Measurements from ENCODE around the gene AP2B1.

GRCh38 chr17:35651467-35651866 lies 64.3 kb downstream of the AP2B1 start:
- TF ChIP-seq CTCF (IDR thresholded peaks at IDR 0.05; ENCODE audit: low read depth, low read length, poor library complexity, severe bottlenecking) (no peak), EZH2phosphoT487 (IDR thresholded peaks at IDR 0.05; ENCODE audit: borderline replicate concordance, low read length) (no peak)

All from DOHH2 (cell line).